Cardiac muscle cell (in vitro differentiated cells and primary cell): ENCODE measurements around the gene MNT. TPM values are rescaled to one million over a fixed set of nuclear protein-coding genes. Genes with fewer than 3 reads are reported as not detected.
A peak's percentile ranks its signal among the peaks of the same experiment; 100 is the strongest.

Experiments used
- DNase-seq, 2 donors: peaks; one replicate each; pipeline versions ENCODE4 v3.0.0 to v3.0.0-alpha.2; 2010 to 2017; ENCODE audit warnings: low read depth in 1 of 2, low spot score in 1 of 2
- H3K27ac ChIP-seq: fragments of 200-600 bp; sonication (generic); 2 replicates; pipeline ENCODE4 v1.5.1; 2016
- H3K27me3 ChIP-seq: fragments of 200-600 bp; sonication (generic); 2 replicates; pipeline ENCODE4 v1.6.0; 2016; ENCODE audit warnings: control low read depth
- H3K36me3 ChIP-seq: fragments of 200-600 bp; sonication (generic); 2 replicates; pipeline ENCODE4 v1.5.1; 2016; ENCODE audit warnings: control low read depth
- H3K4me1 ChIP-seq: fragments of 200-600 bp; sonication (generic); 2 replicates; pipeline ENCODE4 v1.8.1; 2017; ENCODE audit warnings: low read depth, mild to moderate bottlenecking, mixed run types
- H3K4me3 ChIP-seq: fragments of 200-600 bp; sonication (generic); 2 replicates; pipeline ENCODE4 v1.5.1; 2016; ENCODE audit warnings: mild to moderate bottlenecking
- H3K9me3 ChIP-seq: fragments of 200-600 bp; sonication (generic); 2 replicates; pipeline ENCODE4 v1.5.1; 2017; ENCODE audit warnings: low read depth, mild to moderate bottlenecking, control low read depth
- polyA plus RNA-seq: library from polyadenylated mRNA; unstranded; fragments of >200 nt; fragmentation: Nextera tagmentation; extraction: Ambion mirVana; gene quantifications from 2 replicates; pipeline ENCODE4 v1.2.1, GENCODE V29; 2016
- total RNA-seq: library from RNA; depleted of rRNA; stranded (reverse); fragments of >200 nt; gene quantifications from 2 replicates; pipeline ENCODE4 v1.2.3, GENCODE V29; 2016
- TF ChIP-seq, protein P1 (sequence below): IDR thresholded peaks from 2 replicates; pipeline ENCODE4 v1.5.1; 2012; ENCODE audit warnings: low read depth, mild to moderate bottlenecking, low read length

MNT gene
- total and polyA plus RNA-seq, 2 experiments from 2014 or later = 7.3 to 17.4 TPM

DNA sequence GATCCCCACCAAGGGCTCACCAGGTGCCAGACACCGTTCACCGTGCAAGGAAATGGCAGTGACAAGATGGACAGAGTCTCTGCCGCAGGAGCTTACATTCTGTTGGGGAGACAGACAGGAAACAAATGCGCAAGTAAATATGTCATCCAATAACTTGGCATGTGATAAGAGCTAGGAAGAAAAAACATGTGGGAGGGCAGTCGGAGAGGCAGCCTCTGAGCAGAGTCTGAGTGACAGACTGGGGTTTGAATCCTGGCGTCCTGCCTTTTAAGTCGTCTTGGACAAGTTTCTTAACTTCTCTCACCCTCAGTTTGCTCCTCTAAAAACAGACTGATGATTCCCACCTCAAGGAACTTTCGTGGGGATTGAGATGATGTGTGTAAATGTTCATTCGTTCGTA is 56.3 kb downstream of the MNT start:
- peak in 1 of 2 donors; percentile 82 for DNase-seq
- TF ChIP-seq, protein P1, sequence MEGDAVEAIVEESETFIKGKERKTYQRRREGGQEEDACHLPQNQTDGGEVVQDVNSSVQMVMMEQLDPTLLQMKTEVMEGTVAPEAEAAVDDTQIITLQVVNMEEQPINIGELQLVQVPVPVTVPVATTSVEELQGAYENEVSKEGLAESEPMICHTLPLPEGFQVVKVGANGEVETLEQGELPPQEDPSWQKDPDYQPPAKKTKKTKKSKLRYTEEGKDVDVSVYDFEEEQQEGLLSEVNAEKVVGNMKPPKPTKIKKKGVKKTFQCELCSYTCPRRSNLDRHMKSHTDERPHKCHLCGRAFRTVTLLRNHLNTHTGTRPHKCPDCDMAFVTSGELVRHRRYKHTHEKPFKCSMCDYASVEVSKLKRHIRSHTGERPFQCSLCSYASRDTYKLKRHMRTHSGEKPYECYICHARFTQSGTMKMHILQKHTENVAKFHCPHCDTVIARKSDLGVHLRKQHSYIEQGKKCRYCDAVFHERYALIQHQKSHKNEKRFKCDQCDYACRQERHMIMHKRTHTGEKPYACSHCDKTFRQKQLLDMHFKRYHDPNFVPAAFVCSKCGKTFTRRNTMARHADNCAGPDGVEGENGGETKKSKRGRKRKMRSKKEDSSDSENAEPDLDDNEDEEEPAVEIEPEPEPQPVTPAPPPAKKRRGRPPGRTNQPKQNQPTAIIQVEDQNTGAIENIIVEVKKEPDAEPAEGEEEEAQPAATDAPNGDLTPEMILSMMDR = no peak
- peaks cover 9% of the 10 kb centered on the region for H3K4me1 ChIP-seq
- H3K27ac ChIP-seq = no peak overlapping the region
- no peak overlapping the region for H3K4me3 ChIP-seq
- no peaks in the 10 kb centered on the region for H3K9me3 ChIP-seq
- H3K27me3 ChIP-seq = no peaks in the 10 kb centered on the region
- H3K36me3 ChIP-seq = peaks cover 3% of the 10 kb centered on the region

- Histone ChIP-seq H3K4me1 (peaks cover 9% of the 10 kb centered on the region), H3K9me3 (no peaks in the 10 kb centered on the region), H3K27ac (no peak overlapping the region), H3K4me3 (no peak overlapping the region), H3K36me3 (peaks cover 3% of the 10 kb centered on the region), H3K27me3 (no peaks in the 10 kb centered on the region)
- TF ChIP-seq, protein P1 = no peak
- DNase-seq = no peak
Measured at GRCh38 chr17:2343421-2343820, 57.4 kb downstream of the MNT start.

DNA sequence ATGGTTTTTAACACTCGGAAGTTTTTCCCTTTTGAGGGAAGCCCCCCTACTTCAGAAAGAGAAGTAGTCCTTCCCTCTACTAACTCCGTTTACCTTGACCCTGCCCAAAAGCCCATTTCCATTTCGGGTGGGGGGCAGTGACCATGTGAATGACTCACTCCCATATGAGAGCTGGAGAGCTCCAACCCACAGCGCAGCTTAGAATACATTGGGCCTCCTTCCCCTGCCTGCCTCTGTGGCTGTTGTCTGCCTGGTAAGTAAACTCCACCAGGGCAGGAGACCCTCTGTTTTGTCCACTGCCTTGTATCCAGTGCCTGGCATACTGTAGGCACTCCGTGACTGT is 62.6 kb downstream of the MNT start:
- Histone ChIP-seq H3K36me3 (peaks cover 16% of the 10 kb centered on the region), H3K9me3 (no peaks in the 10 kb centered on the region), H3K27me3 (no peaks in the 10 kb centered on the region), H3K27ac (peak overlapping the region; percentile 50), H3K4me1 (peaks cover 4% of the 10 kb centered on the region), H3K4me3 (peak overlapping the region; percentile 100)
- DNase-seq = peak in 1 of 2 donors; percentile 37
- TF ChIP-seq, protein P1 = no peak

DNA sequence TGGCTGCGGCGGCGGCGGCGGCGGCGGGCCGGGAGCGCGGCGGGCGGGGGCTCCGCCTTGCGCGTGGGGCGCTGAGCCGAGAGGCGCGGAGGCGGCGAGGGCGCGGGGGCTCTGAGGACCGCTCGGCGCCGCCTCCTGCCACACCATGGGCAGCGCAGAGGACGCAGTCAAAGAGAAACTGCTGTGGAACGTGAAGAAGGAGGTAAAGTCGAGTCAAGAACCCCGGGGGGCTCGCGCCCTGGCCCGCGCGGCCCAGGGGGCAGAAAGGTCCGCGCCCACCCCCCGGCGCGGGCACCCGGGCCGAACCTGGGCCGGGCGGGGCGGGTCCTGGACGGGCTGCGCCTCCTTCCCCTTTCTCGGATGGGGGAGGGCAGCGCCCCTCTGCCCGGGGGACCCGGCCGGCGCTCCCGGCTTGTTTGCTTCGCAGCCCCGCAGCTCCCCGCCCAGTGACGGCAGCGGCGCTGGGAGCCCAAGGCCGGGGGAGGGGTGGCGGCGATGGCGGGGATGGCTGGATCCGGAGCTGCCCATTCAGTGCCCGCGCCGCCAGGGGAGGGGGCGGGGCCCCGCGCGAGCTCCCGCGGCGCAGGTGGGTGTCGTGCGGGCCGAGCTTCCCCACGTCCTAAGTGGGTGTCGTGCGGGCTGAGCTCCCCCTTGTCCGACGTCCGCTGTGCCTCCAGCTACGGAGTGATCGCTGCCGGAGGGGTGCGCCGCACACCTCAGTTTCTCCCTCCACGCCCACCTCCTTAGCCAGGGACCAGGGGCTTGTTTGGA is 63.1 kb downstream of the MNT start:
- Histone ChIP-seq H3K9me3 (no peaks in the 10 kb centered on the region), H3K27ac (peak overlapping the region; percentile 77), H3K4me3 (peak overlapping the region; percentile 100), H3K27me3 (no peaks in the 10 kb centered on the region), H3K4me1 (peaks cover 4% of the 10 kb centered on the region), H3K36me3 (peaks cover 22% of the 10 kb centered on the region)
- peak; percentile 62 to 82 for DNase-seq
- TF ChIP-seq, protein P1 = no peak

- Histone ChIP-seq H3K4me3 (peak within 1 kb of the TSS; percentile 100), H3K36me3 (peaks cover 26% of the 10 kb centered on the region), H3K27ac (peak within 1 kb of the TSS; percentile 77), H3K27me3 (no peaks in the 10 kb centered on the region), H3K9me3 (no peaks in the 10 kb centered on the region), H3K4me1 (peaks cover 4% of the 10 kb centered on the region)
- TF ChIP-seq, protein P1 = no peak
- peak; percentile 63 to 85 for DNase-seq
Measured at GRCh38 chr17:2336852-2337543, 63.9 kb downstream of the MNT start, which contains the start of gene SGSM2. TSS of gene SGSM2 (plus strand) at chr17:2337501. CDS start at chr17:2337689, 188 bp downstream.
